Left lobe of liver (tissue), 2 donors: ENCODE data around the gene ZG16. TPM values are rescaled to one million over a fixed set of nuclear protein-coding genes. Genes with fewer than 3 reads are reported as not detected.
"Not testable (repeated sequence)": the region's sequence is repeated elsewhere in the genome, so short reads cannot be mapped to it uniquely, and the experiment has no call there.

Experiments used
- ATAC-seq: fragments of 200-7000 bp; cut with Tn5 transposase; one replicate; pipeline ENCODE4 v1.9.1; 2020; ENCODE audit warnings: mild to moderate bottlenecking, moderate library complexity
- DNase-seq: peaks from one replicate; pipeline ENCODE4 v3.0.0-alpha.2; 2020; ENCODE audit warnings: low spot score
- total RNA-seq: library from RNA; stranded (reverse); gene quantifications from one replicate; pipeline ENCODE4 v1.2.1, GENCODE V29; 2021
- donor health status: DM: no; HTN: no; CAD: no; lungs with moderate emphysema.
- donor health status: DM: no; HTN: yes; CAD: no.

ZG16 gene
- total RNA-seq, 1 donor from 2014 or later: 1.3 TPM

DNA sequence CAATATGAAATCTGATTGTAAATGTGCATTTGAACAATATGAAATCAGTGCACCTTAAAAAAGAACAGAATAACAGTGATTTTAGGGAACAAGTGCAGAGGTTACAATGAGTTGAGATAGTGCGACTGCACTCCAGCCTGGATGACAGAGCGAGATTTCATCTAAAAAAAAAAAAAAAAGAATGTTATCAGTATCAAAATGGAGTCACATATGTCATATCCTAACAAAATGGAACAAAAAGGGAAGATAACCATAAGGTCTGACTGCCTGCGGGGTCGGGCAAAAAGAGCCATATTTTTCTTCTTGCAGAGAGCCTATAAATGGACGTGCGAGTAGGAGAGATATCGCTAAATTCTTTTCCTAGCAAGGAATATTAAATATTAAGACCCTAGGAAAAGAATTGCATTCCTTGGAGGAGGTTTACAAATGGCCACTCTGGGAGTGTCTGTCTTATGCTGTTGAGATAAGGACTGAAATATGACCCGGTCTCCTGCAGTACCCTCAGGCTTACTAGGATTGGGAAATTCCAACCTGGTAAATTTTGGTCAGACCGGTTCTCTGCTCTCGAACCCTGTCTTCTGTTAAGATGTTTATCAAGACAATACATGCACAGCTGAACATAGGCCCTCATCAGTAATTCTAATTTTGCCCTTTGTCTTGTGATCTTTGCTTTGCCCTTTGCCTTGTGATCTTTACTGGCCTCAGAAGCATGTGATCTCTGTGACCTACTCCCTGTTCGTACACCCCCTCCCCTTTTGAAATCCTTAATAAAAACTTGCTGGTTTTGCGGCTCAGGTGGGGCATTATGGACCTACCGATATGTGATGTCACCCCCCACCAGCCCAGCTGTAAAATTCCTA is 5.3 kb downstream of the ZG16 start:
- not testable (repeated sequence) for DNase-seq, ATAC-seq

DNA sequence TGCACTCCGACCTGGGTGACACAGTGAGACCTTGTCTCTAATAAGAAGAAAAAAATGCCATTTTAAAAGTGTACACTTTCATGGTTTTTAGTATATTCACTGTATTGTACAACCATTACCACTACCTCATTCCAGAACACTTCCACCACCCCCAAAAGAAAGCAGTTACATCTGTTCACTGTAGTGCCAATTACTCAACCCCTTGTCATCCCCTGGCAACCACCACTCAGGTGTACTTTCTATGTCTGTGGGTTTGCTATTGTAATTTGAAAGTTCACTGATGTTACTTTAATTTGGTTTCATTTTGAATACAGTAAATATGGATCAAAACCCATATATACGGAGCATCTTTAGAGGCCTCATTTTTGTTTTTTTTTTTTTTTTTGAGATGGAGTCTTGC is 6.1 kb downstream of the ZG16 start:
- DNase-seq (no peak), ATAC-seq (no peak)

DNA sequence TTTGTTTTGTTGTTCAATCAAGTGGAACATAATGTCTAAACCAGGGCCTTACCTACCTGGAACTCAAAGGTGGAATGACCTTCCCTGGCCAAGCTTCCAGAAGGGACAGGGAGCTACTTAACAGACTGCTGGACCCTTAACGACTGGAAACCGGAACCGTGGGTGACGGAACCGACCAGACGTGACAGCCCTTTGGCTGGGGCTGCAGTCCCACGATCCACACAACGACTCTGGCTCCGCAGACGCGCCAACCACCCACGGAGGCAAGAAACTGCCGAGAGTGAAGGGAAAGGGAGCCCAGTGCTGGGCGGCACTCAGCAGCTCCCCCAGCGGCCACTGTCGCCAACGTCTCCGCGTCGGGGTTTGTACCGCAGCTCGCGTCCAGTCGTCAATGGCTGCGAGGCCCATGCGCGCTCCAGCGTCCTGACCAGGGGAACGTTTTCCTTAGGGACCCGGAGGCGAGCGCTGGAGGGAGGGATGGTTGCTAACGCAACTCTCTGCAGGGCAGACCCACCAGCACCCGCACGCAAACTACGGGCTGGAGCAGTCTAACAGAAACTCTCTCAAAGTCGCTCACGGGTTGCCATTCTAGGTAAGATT is 6.9 kb downstream of the ZG16 start:
- ATAC-seq: peak; percentile 94
- peak; percentile 79 for DNase-seq

DNA sequence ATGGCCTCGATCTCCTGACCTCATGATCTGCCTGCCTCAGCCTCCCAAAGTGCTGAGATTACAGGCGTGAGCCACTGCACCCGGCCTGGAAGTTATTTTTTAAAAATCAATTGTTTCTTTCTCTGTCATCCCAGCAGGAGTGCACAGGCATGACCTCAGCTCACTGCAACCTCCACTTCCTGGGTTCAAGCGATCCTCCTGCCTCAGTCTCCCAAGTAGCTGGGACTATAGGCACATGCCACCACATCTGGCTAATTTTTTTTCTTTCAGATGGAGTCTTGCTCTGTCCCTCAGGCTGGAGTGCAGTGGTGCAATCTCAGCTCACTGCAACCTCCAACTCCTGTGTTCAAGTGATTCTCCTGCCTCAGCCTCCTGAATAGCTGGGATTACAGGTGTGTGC is 9.1 kb downstream of the ZG16 start:
- DNase-seq, ATAC-seq: not testable (repeated sequence)

DNA sequence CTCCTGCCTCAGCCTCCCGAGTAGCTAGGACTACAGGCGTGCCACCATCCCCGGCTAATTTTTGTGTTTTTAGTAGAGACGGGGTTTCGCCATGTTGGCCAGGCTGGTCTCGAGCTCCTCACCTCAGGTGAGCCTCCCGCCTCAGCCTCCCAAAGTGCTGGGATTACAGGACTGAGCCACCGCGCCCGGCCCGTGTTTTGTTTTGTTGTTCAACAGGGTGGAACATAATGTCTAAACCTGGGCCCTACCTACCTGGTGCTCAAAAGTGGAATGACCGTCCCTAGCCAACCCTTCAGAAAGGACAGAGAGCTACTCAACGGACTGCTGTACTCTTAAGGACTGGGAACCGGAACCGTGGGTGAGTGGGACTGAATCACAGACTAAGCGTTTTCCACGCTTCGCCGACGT is 11.7 kb downstream of the ZG16 start:
- ATAC-seq (peak; percentile 40), DNase-seq (no peak)

DNA sequence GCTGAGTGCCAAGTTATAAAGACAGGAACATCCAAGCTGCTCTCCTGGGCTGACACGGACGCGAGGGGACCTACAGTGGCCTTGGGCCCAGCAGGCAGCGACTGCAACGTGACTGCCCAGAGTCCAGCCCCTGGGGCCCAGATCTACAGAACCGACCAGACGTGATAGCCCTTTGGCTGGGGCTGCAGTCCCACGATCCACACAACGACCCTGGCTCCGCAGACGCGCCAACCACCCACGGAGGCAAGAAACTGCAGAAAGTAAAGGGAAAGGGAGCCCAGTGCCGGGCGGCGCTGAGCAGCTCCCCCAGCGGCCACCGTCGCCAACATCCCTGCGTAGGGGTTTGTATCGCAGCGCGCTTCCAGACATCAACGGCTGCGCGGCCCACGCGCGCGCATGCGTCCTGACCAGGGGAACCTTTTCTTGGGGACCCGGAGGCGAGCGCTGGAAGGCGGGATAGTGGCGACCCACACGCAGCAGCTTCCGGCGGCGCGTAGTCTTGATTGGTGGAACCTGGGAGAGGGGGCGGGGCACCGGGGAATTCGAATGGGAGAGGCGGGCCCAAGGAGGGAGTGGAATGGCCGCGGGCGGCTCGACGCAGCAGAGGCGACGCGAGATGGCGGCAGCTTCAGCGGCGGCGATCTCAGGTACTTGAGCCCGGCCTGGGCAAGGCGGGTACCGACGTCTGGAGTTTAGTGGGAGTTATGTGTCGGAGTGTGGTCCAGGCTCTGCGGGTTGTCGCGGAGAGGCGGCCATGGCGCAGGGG is 12.3 kb downstream of the ZG16 start, which contains the start of gene KIF22:
Gene KIF22, plus strand, starts transcription at position 569 of the 766 bp plus-strand sequence. Its CDS starts 9 bp downstream, at position 578.
- peak; percentile 99 for DNase-seq
- peak; percentile 96 for ATAC-seq

DNA sequence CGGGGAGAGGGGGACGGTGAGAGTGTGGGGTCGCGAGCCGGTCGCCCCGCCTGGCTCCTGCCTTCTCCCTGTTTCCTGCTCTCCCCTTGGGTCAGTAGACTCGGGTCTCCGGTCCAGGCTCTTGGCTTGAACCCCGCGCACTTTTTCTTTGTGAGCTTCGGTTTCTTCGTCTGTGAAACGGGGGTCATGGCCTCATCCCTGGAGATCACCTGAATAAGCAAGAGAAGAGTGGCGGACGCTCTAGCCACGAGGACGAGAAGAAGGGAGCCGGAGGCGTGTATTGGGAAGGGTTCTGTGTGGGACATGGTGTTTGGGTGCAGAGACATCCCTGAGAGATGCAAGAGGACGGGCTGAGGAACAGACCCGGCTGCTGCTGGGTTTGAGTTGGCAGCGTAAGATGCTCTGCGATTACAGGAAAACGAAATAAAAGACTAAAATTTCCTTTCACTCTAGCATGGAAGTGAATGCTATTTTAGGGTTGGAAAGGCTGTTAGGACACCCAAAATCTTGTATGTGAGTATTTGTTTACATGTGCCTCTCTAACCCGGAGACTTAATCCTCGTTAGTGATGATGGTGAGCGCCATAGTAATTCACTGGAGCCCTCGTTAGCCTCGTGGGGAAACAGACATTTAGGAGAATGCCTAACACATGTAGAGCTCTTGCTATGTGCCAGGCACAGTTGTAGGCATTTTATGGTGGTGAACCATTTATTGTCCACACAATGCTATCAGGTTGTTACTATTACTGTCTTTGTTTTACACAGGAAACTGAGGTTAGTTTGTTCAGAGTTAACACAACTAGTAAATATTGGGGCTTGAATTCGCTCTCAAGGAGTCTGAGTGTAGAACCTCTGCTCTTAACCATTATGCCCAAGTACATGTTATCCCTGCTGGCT is 13.1 kb downstream of the ZG16 start:
- DNase-seq: no peak
- ATAC-seq: no peak

DNA sequence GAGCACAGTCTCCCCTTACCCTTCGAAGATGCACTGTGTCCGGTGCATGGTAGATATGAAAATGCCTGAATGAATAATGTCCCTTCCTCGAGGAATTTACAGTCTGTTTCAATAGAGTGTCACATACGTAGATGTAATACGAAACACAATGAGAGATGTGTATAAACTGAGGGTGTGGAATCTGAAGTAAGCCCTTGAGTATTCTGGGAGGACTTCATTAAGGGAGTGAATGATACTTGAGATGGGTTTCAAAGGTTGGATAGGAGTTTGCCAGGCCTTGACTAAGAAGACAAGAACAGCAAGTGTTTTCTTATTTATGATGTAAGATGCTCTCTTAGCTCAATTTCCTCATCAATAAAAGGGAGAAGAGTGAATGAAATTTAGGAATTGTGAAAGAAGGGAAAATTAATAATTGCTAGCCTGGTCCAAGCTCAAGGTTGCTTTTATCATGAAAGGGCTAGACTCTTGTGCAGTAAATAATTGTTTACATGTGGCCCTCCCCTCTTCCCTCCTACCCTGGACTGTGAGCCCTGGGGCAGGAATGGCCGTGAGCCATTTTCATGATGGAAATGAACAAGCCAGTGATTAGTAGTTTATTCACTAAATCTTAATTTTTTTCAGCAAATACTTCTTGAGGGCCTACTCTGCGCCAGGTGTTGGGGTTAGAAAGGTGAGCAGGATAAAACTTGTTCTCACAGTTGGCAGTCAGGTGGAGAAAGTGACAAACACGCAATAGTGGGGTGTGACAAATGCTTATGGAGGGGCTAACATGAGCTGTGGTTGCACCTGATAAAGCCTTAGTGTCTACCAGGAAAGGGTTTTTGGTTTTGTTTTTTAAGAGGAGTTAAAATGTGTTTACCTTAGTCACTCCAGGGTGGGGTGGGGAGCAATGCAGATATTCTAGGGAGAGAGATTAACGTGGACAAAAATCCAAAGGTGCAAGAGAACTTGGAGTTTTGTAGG is 14.1 kb downstream of the ZG16 start:
- ATAC-seq: no peak
- DNase-seq: no peak

DNA sequence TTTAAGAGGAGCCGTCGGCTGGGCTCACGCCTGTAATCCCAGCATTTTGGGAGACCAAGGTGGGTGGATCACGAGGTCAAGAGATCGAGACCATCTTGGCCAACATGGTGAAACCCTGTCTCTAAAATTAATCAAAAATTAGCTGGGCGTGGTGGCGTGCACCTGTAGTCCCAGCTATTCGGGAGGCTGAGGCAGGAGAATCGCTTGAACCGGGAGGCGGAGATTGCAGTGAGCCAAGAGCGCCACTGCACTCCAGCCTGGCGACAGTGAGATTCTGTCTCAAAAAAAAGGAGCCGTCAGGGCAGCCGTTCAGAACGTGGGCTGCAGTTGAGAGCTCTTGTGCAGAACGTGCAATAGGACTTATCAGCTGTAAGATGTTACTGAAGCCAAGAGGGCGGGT is 15.1 kb downstream of the ZG16 start:
- not testable (repeated sequence) for DNase-seq, ATAC-seq

DNA sequence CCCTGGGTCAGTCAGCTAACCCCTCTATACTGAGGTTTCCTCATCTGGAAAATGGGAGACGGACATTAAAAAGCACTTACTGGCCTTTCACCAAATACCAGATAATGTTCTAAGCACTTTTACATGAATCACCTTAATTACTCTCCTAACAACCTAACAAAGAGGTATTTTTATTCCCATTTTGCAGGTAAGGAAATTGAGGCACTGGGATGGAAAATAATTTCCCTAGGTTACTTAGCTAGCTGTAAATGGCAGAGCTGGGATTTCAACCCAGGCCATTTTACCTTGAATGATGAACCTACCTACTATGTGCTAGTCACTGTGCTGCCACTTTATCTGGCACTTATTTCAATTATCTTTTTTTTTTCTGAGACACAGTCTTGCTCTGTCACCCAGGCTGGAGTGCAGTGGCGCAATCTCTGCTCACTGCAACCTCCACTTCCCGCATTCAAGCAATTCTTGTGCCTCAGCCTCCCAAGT is 16.2 kb downstream of the ZG16 start:
- DNase-seq (no peak), ATAC-seq (no peak)

DNA sequence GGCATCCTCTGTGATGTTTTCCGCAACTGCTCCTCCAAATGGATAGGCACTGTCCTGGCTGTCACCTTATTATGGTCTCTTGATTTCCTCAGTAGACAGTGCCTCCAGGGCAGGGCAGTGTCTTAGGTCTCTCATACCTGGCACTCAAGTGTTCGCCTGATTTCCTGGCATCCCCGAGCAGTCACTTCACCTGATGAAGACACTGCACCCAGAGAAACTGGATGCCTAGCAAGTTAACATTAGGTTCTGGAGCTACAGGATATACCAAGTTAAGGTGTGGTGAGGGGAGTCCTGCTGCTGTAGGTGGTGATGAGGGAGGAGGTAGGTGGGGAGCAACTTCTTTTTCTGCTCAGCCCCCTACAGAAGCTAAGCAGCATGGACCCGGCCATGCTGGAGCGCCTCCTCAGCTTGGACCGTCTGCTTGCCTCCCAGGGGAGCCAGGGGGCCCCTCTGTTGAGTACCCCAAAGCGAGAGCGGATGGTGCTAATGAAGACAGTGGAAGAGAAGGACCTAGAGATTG is 24.4 kb downstream of the ZG16 start:
- ATAC-seq (no peak), DNase-seq (no peak)

DNA sequence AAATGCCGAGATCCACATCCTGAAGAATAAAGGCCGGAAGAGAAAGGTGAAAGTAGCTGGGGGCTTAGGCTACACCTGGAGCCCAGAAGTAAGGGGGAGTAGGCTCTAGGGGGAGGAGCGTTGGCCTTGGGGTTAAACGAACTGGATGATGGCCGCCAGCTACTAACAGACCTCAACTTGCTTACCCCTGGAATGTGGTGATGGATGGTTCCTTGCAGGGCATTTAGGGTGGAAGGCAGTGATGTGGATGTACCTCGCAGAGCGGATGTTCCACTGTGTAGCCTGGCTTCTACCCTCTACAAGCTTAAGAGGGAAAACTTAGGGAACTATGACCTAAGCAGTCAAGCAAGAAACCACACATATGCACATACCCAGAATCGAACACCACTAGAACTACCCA is 26.0 kb downstream of the ZG16 start:
- no peak for DNase-seq
- no peak for ATAC-seq

DNA sequence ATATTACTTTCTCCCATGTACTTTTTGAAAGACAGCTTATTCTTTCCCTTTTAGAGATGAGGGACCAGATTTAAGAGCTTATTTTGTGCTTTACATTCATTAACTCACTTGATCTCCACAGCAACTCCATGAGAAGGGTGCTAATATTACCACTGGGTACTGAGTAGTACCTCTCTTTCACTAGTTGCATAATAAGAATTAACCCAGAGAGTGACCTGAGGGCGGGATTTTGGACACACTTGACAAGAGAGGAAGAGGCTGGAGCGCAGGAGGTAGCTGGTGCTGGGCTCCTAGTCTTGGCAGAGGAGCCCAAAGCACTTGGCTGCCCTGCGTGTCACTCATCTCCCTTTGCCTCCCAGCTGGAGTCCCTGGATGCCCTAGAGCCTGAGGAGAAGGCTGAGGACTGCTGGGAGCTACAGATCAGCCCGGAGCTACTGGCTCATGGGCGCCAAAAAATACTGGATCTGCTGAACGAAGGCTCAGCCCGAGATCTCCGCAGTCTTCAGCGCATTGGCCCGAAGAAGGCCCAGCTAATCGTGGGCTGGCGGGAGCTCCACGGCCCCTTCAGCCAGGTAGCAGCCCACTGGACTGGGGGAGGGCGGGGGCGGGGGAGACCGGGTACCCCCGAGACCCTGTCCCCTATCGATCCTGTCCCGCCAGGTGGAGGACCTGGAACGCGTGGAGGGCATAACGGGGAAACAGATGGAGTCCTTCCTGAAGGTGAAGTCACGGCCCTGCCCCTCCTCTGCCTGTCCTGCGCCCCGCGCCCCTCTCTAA is 26.6 kb downstream of the ZG16 start:
- peak; percentile 66 for ATAC-seq
- peak; percentile 87 for DNase-seq

DNA sequence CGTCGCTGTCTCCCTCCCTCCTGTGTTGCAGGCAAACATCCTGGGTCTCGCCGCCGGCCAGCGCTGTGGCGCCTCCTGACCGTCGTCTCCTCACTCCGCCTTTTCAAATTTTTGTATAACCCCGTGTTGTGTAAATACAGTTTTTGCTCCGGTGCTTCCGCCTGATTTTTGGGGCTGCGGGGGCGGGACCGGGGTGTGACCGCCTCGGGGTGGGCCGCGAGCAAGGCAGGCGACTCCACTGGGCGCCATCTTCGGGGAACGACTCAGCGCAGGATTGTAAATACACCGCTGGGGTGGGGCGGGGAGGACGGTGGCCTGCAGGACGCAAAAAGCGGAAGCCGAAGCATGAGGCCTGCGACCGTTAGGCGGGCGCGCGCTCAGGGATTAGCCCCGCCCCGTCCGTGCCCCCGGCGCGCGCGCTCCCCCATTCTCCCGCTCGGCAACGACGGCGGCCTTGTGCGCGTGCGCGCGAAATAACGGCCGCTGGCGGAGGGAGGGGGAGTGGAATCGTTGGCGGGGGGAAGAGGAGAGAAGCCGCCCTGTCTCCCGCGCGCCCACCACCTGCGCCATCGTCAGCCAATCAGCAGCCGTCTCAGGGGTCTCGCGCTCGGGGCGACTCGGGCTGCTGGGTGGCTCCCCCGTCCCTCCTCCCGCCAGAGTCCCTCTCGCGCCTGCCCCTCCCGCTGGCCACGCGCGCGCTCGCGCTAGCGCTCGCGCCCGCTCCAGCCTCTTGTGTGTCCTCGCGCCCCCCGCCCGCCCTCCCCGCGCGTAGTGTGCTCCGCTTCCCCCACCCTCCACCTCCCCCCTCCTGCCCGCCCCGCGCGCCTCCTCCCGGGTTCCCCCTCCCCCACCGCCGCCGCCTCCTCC is 27.4 kb downstream of the ZG16 start:
- ATAC-seq: peak; percentile 83
- DNase-seq: peak; percentile 99

DNA sequence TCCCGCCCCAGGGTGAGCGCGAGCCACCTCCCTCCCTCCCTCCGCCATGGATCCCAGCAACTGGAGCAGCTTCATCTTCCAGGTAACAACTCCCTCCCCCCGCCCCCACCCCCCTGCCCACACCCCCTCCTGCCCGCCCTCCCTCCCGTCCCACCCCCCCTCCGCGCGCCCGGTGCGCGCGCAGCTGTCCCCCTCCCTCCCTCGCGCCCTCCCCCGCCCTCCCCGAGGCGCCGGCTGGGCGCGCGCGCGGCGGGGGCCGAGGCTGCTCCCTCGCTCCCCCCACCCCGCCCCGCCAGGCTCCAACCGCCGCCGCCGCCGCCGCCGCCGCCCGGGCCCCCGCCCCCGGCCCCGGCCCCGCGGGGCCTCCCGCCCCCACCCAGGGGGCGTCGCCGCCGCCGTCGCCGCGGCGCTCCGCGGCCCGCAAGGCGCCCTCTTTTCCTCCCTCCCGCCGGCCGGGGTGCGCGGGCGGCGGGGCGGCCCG is 28.1 kb downstream of the ZG16 start, which contains the start of gene MAZ:
Gene MAZ, plus strand, starts transcription at position 431 of the 481 bp plus-strand sequence. CDS start 173 bp downstream, outside the sequence.
- ATAC-seq (peak; percentile 14), DNase-seq (no peak)

DNA sequence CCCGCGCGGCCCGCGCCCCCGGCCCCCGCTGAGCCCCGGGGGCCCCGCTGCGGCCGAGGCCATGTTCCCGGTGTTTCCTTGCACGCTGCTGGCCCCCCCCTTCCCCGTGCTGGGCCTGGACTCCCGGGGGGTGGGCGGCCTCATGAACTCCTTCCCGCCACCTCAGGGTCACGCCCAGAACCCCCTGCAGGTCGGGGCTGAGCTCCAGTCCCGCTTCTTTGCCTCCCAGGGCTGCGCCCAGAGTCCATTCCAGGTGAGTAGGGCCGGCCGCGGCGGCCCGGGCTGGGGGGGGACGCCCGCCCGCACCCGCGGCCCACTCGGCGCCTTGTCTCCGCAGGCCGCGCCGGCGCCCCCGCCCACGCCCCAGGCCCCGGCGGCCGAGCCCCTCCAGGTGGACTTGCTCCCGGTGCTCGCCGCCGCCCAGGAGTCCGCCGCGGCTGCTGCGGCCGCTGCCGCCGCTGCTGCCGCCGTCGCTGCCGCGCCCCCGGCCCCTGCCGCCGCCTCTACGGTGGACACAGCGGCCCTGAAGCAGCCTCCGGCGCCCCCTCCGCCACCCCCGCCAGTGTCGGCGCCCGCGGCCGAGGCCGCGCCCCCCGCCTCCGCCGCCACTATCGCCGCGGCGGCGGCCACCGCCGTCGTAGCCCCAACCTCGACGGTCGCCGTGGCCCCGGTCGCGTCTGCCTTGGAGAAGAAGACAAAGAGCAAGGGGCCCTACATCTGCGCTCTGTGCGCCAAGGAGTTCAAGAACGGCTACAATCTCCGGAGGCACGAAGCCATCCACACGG is 28.8 kb downstream of the ZG16 start:
- ATAC-seq (no peak), DNase-seq (peak; percentile 69)
